Measurements from ENCODE around the gene MED25. TPM values are rescaled to one million over a fixed set of nuclear protein-coding genes. Genes with fewer than 3 reads are reported as not detected.
A peak's percentile ranks its signal among the peaks of the same experiment; 100 is the strongest.

The MED25 gene
- polyA plus RNA-seq, 4 donors, result 58.8 to 74.9 (median 66.2) TPM

DNA sequence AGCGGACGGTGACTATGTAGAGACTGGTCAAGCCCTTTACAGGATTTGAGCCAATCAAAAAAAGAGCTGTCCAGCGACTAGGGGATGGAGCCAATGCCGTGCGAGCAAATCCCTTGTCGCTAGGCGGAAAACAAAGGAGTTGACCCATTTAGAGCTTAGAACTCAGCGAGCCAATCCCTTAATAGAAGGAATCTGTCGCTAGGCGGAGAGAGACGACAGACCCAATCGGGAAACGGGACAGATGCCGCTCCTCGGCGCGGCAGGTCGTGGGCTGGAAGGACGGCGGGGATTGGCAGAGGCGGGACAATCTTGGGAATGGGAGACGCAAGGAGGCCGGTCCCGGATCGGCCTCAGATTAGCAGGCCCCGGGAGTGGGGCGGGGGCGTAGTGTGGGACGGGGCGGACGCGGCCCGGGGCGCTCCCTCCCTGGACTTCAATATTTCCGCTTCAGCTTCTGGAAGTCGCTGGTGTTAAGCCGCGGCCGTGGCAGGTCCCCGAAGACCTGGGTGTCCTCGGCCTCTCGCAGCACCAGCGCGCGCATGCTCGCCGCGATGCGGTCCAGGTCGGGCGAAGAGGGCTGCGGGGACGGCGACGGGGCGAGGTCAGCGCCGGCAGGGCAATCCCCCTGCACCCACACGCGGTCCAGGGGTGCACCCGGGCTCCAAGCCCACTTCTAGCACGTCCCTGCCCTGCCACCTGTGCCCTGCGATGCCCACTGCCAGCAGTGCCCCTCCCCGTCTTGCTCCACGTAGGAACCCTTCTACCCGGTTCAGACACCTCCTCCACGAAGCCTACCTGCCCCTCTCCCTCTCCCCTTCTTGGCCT lies 51.6 kb downstream of the MED25 start:
- DNase-seq (ENCODE audit: low read depth in 4 of 4, low spot score in 3 of 4), result peak; percentile 97 to 99 (median 98)

DNA sequence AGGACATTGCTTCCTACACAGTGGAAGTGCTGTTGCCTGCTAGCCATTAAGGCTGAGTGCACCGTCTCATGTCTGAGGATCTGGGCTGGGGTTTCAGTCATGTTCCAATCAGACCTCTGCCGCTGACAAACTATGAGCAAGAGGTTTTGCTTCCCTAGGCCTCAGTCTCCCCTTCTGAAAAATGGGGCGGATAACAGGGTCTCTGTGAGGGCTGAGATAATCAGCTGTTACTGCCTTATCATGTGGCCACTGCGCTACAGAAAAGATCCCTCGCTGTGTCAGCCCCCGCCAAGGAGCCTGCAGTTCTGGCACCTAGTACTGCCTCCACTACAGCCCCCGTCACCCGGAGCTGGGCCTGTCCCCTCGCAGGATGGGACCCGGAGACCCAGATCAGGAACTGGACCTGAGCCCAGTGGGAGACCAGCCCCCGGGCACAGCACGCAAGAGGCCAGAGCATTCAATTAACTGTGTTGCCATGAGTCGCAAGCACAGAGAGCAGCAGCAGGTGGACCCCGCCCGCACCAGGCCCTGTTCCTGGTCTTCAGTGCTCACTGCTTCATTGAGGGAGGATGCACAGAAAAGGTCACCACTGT lies 52.3 kb downstream of the MED25 start:
- no peak for DNase-seq (ENCODE audit: low read depth in 4 of 4, low spot score in 3 of 4)

DNA sequence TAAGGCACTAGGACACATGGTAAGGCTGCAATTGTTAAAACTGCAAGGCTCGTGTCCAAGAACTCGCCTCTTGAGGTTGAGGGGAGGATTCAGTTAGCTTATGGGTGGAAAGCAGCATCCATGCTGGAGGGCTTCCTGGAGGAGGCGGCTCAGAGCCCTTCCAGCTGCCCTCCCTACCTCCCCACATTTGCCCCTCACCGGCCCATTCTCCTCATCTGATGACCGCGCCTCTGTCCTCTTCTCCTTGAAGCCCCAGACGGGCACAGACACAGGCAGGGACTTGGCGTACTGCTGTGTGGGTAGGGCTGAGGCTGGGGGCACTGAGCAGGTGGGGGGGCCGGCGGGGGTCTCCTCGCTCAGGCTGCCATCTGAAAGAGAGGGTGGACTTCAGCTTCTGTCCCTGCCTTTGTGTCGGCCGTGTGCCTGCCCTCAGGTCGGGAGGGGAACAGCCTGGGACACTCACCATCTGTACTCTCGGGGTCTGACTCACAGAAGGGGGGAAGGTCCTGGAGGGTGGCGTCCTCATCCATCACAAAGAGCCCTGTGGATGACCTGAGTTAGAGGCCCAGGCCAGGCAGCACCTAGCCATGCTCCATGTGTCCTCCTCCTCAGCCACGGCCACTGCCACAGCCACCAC lies 53.4 kb downstream of the MED25 start:
- no peak for DNase-seq (ENCODE audit: low read depth in 4 of 4, low spot score in 3 of 4)

DNA sequence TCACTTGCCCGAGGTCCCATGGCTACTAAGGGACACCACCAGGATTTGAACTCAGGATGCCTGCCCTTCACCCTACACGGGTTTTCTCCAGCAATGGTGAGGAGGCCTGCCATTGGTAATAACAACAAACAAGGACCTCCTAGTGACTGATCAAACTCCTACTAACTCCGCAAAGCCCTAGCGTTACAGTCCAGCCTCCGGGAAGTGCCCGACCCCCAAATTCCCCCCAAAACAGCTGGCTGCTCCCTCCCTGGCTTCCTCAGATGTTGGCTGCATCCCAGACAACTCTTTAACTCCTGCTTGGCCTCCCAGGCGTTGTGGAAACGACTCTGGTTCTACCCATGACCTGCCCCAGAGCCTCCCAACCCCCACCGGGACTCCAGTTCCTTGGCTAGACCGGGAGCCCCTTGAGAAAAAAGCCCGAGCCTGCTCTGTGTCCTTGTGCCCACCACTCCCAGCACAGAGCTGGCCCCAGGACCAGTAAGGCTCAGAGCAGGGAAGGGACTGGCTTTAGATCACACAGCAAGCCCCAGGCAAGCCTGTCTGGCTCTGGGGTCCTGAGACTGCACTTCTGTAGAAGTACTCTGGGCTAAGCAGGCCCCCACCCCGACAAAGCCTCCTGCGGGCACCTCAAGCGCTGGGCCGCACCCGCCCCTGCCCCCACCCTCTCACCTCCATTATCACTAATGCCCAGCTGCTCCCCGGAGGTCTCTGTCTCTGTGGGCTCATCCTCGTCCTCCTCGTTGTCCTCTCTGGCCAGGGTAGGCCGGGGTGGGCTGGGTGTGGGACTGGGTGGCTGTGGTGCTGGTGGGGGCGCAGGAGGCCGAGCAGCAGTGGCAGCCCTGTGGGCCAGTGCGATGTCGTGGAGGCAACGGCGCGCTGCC lies 54.4 kb downstream of the MED25 start:
- DNase-seq (ENCODE audit: low read depth in 4 of 4, low spot score in 3 of 4), result no peak

DNA sequence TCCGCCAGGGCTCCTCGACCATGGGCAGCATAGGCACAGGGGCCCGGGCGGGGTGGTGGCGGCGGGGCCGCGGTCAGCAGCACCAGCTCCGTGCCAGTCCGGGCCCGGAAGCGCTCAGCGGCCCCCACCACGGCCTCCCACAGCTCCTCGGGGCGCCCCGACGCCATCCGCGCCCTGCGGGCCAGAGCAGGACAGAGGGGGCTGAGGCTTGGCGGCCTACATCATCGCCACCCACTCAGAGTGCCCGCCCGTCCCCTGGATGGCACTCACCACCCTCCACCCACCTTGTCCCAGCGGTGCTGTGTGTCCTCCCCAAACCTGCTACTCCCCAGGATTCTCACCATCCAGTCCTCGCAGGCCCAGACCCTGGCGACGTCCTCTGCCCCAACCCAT lies 55.0 kb downstream of the MED25 start:
- no peak for DNase-seq (ENCODE audit: low read depth in 4 of 4, low spot score in 3 of 4)

DNA sequence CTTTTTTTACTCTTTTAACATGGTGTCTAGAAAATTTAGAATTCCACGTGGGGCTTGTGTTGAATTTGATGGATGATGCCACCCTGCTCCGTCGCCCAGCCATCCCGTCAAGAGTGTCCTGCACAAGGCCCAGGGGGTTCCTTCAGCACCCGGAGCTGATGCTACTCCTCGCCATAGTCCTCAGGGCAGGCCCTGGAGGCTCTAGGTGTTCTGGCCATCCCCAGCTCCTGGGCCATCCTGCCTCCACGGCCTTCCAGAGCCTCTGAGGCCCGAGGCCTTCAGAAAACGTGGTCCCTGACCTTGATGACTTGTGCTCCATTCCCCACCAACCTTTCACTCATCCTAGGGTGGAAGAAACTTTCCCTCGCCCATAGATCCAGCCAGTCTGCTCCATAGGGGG lies 55.7 kb downstream of the MED25 start:
- no peak for DNase-seq (ENCODE audit: low read depth in 4 of 4, low spot score in 3 of 4)

DNA sequence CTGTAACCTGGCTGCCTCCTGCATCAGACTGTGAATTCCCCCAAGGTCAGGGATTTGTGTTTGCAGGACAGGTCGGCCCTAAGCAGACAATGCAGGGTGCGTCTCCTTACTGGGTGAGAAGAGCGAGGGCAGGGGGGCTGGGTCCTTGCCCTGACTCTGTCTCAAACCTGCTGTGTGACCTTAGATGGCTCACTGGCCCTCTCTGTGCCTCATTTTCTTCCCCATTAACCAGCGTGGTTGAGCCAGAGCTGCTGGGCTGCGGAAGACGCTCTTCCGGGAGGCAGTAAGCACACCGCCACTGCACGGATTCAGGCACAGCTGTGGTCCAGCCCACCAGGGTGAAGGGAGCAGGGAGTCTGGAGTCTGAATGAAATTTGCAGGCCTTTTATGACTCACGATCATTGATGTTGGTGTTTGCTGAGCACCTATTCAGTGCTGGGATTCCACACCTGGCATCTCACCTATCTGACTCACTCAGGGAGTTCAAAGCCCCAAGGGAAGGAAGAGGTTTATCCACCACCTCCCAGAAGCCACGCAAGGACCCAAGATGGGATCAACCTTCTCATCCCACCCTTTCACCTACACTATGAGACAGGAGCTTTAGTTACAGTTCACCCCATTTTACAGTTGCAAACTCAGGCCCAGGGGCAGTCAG lies 56.5 kb downstream of the MED25 start:
- DNase-seq (ENCODE audit: low read depth in 4 of 4, low spot score in 3 of 4), result no peak

DNA sequence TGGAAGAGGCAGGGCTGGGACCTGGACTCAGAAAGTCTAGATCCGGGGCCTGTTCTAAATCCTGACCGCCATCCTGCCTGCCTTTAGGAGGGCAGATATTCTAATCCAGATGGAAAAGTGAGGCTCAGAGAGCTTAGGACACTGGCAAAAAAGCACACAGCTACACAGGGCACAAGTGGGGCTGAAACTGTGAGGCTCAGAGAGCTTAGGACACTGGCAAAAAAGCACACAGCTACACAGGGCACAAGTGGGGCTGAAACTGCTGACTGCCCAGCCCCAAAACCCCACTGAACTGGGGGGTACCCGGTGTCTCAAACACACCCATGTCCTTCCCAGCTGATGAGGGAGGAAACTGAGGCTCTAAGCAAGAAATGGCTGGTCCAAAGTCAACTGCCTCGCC lies 57.1 kb downstream of the MED25 start:
- DNase-seq (ENCODE audit: low read depth in 4 of 4, low spot score in 3 of 4), result no peak

DNA sequence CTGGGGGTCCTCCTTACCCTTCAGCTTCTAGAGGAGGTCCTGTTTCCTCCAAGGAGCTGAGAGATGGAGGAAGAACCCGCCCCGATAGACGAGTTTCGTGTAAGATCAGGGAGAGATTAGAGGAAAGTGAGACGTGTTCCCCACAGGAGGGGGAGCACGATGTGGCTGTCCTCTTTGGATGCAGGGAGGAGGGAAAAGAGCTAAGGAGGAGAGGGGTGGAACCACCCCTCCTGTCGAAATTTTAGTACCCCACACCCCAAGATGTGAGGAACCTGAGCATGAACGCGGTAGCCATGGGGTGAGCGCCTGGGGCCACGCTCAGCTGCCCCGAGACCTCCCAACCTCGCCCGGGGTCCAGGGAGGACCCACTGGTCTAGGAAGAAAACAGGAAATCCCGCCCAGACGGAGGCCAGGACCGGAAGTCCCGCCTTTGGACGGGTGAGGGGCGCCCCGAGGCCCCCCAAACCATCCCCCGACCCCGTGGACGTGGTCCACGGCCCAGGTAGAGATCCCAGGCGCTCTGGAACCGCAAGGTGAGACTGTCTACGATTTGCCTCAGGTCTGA lies 57.9 kb downstream of the MED25 start:
- no peak for DNase-seq (ENCODE audit: low read depth in 4 of 4, low spot score in 3 of 4)

DNA sequence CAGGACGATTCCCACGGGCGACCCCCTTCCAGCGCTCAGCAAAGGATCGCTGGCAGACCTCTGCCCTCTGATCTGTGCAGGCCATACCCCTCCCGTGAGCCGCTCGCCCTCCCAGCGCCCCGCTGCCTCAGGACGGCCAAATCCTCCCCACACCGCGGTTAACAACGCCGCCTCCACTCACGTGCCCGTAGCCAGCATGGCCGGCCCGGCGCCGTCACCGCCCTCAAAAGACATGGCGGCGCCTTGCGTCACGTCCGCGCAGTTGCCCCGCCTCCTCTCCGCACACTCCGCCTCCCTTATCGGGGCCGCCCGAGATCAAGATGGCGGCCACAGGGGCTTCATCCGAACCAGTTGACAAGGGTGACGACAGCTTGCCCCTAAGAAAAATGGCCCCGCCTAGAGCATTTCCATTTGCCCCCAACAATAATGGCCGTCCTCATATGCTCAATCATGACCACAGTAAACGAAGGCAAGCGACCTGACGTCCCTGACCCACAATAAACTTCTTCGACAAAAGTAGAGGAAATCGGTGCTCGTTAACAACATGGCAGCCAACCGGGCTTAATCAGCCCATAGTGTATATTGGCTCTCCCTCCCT lies 58.4 kb downstream of the MED25 start:
- DNase-seq (ENCODE audit: low read depth in 4 of 4, low spot score in 3 of 4), result peak; percentile 96 to 100 (median 98)

DNA sequence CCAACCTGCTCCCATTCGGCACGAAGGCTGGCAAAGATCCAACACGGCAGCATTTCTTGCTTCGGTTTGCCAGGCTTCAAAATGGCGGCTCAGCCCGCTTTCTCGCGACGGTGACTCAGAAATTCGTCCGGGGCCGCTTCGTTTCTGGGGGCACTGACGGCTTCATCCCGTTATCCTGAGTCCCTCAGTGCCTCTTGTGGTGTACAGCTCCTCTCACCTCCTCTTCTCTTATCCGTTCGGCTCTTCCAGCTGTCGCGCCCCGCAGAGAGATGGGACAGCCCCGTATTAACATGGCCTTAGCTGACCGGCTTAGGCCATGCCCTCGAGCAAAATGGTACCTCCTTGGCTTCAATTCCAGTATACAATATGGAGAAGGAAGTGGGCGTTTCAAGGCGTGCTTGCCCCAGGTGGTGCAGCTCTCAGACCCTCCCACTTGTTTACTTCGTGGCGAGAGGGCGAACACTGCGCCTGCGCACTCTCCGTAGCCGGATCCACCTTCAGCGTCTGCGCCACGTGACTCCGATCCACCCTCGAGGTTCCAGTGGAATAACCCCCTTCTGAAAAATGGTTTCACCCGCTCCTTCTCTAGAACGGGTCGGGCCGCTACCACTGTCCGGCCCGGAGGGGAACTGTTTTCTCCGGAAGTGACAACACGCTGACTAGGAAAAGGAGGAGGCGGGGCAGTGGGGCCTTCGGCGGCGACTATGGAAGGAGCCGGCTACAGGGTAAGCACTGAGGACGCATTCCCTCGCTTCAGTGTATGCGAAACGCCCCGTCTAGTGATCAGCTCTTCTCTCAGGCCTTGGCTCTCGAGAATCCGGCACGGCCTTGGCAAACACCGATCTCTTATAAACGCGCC lies 59.2 kb downstream of the MED25 start, which contains the start of the genes AKT1S1 and TBC1D17:
TSS of gene AKT1S1 (minus strand) at position 336 of the 859 bp plus-strand sequence. CDS start 4,060 bp downstream, outside the sequence.
TSS of gene TBC1D17 (plus strand) at position 683 of the 859 bp plus-strand sequence. CDS start at position 705, 22 bp downstream.
- DNase-seq (ENCODE audit: low read depth in 4 of 4, low spot score in 3 of 4), result peak; percentile 99 to 100 (median 99)

DNA sequence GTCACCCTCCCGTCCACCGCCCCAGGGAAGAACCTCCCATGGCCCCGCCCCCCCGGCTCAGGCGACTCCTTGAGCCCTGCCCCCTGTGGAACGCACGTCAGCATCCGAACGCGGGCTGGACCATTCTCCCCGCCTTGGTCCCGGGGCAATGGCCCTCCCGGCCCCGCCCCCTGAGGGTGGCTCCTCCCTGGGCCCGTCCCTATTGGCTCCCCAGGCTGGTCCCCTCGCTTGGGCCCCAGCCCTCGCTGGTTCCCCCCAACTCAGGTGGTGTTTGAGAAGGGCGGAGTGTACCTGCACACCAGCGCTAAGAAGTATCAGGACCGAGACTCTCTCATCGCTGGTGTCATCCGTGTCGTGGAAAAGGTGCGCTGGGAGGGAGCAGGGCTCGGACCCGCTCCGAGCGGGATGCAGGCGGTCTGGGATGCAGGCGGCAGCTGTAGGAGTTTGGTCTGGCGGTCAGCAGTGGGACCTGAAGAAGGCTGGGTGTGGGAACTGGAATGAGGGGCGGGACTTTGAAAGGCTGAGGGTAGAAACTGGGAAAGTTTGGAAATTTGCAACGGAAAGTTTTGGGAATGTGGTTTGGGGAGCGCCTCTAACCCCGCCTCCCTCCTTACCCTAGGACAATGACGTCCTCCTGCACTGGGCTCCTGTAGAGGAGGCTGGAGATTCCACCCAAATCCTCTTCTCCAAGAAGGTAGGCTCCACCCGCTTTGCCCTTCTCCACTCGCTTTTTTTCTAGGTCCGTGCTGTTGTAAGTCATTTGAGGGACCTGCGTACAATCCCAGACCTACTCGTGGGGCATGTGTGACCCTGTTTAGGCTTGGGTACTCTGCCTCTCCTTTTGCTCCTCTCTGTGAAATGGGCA lies 60.0 kb downstream of the MED25 start:
- DNase-seq (ENCODE audit: low read depth in 4 of 4, low spot score in 3 of 4), result peak; percentile 94 to 95 (median 94)

DNA sequence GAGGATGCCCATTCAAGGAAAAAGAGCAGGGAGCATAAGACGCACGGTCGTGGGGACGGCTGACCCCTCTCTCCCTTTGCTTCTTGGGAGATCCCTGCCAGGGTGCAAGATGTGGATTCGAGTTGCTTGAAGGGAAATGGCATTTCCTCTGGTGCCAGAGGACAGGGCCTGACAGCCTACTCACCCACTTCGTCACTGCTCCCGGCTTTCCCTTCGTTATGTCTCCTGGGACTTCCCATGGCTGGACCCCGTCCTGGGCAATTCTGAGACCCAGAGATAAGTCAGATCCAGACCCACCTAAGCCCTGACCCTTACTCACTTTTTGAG lies 60.6 kb downstream of the MED25 start:
- no peak for DNase-seq (ENCODE audit: low read depth in 4 of 4, low spot score in 3 of 4)

DNA sequence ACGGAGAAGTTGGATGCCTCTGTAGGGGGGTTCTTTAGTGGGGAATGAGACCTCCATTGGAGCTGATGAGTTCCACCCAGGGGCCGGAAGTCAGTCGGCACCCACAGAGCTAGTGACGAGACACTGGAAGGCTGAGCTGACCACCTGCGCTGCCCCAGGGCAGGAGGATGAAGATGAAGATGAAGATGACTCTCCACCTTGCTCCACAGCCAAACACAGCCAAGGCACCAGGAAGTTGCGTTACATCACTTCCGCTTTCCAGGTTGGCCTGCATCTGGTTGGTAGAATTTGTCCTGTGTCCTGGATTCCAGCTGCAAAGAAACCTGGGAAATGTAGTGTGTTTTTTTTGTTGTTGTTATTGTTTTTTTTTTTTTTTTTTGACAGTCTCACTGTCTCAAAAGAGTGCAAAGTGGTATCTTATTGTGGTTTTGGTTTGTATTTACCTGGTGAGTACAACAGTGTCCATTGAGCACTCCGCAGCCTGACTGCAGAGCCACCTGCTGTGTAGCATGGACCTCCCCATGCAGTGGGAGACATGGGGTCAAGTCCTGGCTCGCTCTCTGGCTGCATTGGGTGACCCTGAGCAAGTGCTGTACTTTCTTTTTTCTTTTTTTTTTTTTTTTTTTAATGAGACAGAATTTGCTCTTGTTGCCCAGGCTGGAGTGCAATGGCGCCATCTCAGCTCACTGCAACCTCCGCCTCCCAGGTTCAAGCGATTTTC lies 61.3 kb downstream of the MED25 start:
- DNase-seq (ENCODE audit: low read depth in 4 of 4, low spot score in 3 of 4), result no peak

DNA sequence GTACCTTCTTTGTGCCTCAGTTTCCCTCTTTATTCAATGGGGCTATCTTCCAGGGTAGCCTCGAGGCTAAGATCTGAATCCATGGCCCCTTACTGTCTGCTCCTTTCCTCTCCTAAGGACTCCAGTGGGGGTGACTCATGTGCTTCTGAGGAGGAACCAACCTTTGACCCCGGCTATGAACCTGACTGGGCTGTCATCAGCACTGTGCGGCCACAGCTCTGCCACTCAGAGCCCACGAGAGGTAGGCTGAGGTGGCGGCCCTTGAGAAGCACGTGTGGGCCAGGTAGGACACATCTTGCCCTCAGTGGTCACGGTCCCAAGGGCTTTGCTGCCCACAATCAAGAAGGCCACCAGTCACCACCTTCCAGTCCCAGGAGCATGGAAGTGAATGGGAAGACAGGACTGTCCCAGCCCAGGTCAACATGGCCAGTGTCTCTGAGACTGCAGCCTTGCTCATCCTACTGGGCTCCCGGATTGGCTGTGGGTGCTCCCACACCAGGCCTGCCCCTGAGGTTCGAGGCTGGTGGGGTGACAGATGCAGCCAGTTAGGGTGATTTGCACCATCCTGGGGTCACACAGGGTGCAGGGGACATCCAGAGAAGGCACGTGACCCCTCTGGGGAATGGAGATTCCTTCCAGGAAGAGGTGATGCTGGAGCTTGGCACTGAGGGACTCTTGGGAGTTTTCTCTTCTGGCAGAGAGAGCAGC lies 62.2 kb downstream of the MED25 start:
- DNase-seq (ENCODE audit: low read depth in 4 of 4, low spot score in 3 of 4), result no peak

DNA sequence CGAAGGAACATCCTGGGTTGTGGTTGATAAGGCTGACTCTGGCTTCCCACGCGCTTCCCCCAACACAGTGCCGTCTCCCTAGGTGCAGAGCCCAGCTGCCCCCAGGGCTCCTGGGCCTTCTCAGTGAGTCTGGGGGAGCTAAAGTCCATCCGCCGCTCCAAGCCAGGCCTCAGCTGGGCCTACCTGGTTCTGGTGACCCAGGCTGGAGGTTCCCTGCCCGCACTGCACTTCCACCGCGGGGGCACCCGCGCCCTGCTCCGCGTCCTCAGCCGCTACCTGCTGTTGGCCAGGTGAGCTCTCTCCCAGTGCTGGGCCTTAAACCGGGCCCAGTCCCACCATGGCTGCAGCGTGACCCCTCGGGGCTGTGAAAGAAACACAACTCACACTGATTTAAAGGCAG lies 63.1 kb downstream of the MED25 start:
- no peak for DNase-seq (ENCODE audit: low read depth in 4 of 4, low spot score in 3 of 4)
